ENCODE measurements around the gene OTOS. TPM values are rescaled to one million over a fixed set of nuclear protein-coding genes. Genes with fewer than 3 reads are reported as not detected.

Gene OTOS
- total and polyA plus RNA-seq, 2 donors (not counting 1 experiment from before 2014, with no cell fraction given), result not detected

- WGBS (ENCODE audit: insufficient coverage), result under 1% methylated on average over 79 of the region's 79 CpGs
- peak within 1 kb of the TSS in 1 of 2 donors; percentile 68 for H3K27ac ChIP-seq (ENCODE audit: low read length in 2 of 2)
- ATAC-seq (ENCODE audit: low read depth), result peak; percentile 88
- peaks cover 19% of the 10 kb centered on the region for H4K20me1 ChIP-seq (ENCODE audit: control insufficient read depth, insufficient read depth, low read length, poor library complexity, severe bottlenecking)
- peak within 1 kb of the TSS; percentile 63 to 87 (median 67) for H3K4me3 ChIP-seq (ENCODE audit: control extremely low read depth in 1 of 5, extremely low read depth in 1 of 5, insufficient read depth in 1 of 5, low read depth in 2 of 5, low read length in 4 of 5)
- peak within 1 kb of the TSS; percentile 82 for H3K9ac ChIP-seq (ENCODE audit: low read length)
- Mint-ChIP-seq H3K27me3 (peaks cover 3% of the 10 kb centered on the region), H3K4me3 (peak within 1 kb of the TSS; percentile 93), H3K9me3 (ENCODE audit: insufficient read depth) (no peaks in the 10 kb centered on the region), H3K27ac (peak within 1 kb of the TSS; percentile 84), H3K4me1 (peaks cover 29% of the 10 kb centered on the region)
- POLR2A ChIA-PET, result no interaction called here
- H3K27me3 ChIP-seq (replicated peaks in 1 of 4; ENCODE audit: control extremely low read depth in 1 of 4, control insufficient read depth in 3 of 4, insufficient read depth in 4 of 4, low read length in 3 of 4), result no peaks in the 10 kb centered on the region
- H3K9me3 ChIP-seq (ENCODE audit: control extremely low read depth in 1 of 3, control insufficient read depth in 2 of 3, insufficient read depth in 1 of 3, low read length in 2 of 3), result no peaks in the 10 kb centered on the region
- peak within 1 kb of the TSS; percentile 99 for H2AFZ ChIP-seq (ENCODE audit: insufficient read depth, low read depth, low read length, poor library complexity, severe bottlenecking)
- TF ChIP-seq CTCF (IDR thresholded peaks at IDR 0.05) (no peak), EZH2 (IDR thresholded peaks at IDR 0.05; ENCODE audit: borderline replicate concordance, insufficient read depth, low read depth, low read length, poor library complexity, severe bottlenecking) (no peak)
- CTCF ChIA-PET, result no interaction called here
- DNase-seq, result peak; percentile 89
- peaks cover 0 to 23% of the 10 kb centered on the region in 2 experiments for H3K36me3 ChIP-seq (replicated peaks in 1 of 2; ENCODE audit: control extremely low read depth in 1 of 2, control insufficient read depth in 1 of 2, extremely low read depth in 1 of 2, insufficient read depth in 2 of 2, low read length in 1 of 2)
- peak within 1 kb of the TSS; percentile 94 for H3K4me2 ChIP-seq (replicated peaks; ENCODE audit: low read depth, low read length, poor library complexity, severe bottlenecking)
- H3K79me2 ChIP-seq (ENCODE audit: control insufficient read depth, insufficient read depth, low read length), result peaks cover 34% of the 10 kb centered on the region
- intact Hi-C loops (cut with micrococcal nuclease), result loop anchor here (2.0 to 5.0 kb wide), 3 partner anchors 301 to 734 kb away; partner anchors contain the start of genes CAPN10, GPC1 and HDAC4
- H3K4me1 ChIP-seq (ENCODE audit: control insufficient read depth in 2 of 2, insufficient read depth in 2 of 2, low read length in 2 of 2), result peaks cover 12 to 22% of the 10 kb centered on the region in 2 donors
Observed at GRCh38 chr2:240136013-240136670, 4.3 kb downstream of the OTOS start, which contains the start of gene COPS9. TSS of gene COPS9 (minus strand) at chr2:240136305. CDS start at chr2:240136284, 21 bp downstream.

GRCh38 chr2:240135706-240136012 lies 4.8 kb downstream of the OTOS start:
- peak overlapping the region; percentile 63 to 87 (median 67) for H3K4me3 ChIP-seq (ENCODE audit: control extremely low read depth in 1 of 5, extremely low read depth in 1 of 5, insufficient read depth in 1 of 5, low read depth in 2 of 5, low read length in 4 of 5)
- peak overlapping the region; percentile 94 for H3K4me2 ChIP-seq (replicated peaks; ENCODE audit: low read depth, low read length, poor library complexity, severe bottlenecking)
- Mint-ChIP-seq H3K9me3 (ENCODE audit: insufficient read depth) (no peaks in the 10 kb centered on the region), H3K4me3 (peak overlapping the region; percentile 93), H3K4me1 (peaks cover 29% of the 10 kb centered on the region), H3K27me3 (peaks cover 3% of the 10 kb centered on the region), H3K27ac (peak overlapping the region; percentile 68)
- intact Hi-C loops (cut with micrococcal nuclease), result loop anchor here (2.0 to 5.0 kb wide), 3 partner anchors 302 to 733 kb away; partner anchors contain the start of genes CAPN10, GPC1 and HDAC4
- no peaks in the 10 kb centered on the region for H3K27me3 ChIP-seq (replicated peaks in 1 of 4; ENCODE audit: control extremely low read depth in 1 of 4, control insufficient read depth in 3 of 4, insufficient read depth in 4 of 4, low read length in 3 of 4)
- POLR2A ChIA-PET, result interaction anchor here (0.6 kb wide), 1 partner anchor 110 kb away, joined by 6 read pairs; no protein-coding TSS in a partner anchor
- peaks cover 34% of the 10 kb centered on the region for H3K79me2 ChIP-seq (ENCODE audit: control insufficient read depth, insufficient read depth, low read length)
- peaks cover 19% of the 10 kb centered on the region for H4K20me1 ChIP-seq (ENCODE audit: control insufficient read depth, insufficient read depth, low read length, poor library complexity, severe bottlenecking)
- H3K36me3 ChIP-seq (replicated peaks in 1 of 2; ENCODE audit: control extremely low read depth in 1 of 2, control insufficient read depth in 1 of 2, extremely low read depth in 1 of 2, insufficient read depth in 2 of 2, low read length in 1 of 2), result peaks cover 0 to 27% of the 10 kb centered on the region in 2 experiments
- H2AFZ ChIP-seq (ENCODE audit: insufficient read depth, low read depth, low read length, poor library complexity, severe bottlenecking), result peak overlapping the region; percentile 99
- TF ChIP-seq EZH2 (IDR thresholded peaks at IDR 0.05; ENCODE audit: borderline replicate concordance, insufficient read depth, low read depth, low read length, poor library complexity, severe bottlenecking) (no peak), CTCF (IDR thresholded peaks at IDR 0.05) (no peak)
- CTCF ChIA-PET, result interaction anchor here (0.9 to 1.6 kb wide), 2 partner anchors 8 to 70 kb away, joined by 3 to 6 read pairs; no protein-coding TSS in a partner anchor
- peak overlapping the region; percentile 82 for H3K9ac ChIP-seq (ENCODE audit: low read length)
- DNase-seq (no peak), ATAC-seq (ENCODE audit: low read depth) (no peak)
- H3K4me1 ChIP-seq (ENCODE audit: control insufficient read depth in 2 of 2, insufficient read depth in 2 of 2, low read length in 2 of 2), result peaks cover 12 to 22% of the 10 kb centered on the region in 2 donors
- H3K27ac ChIP-seq (ENCODE audit: low read length in 2 of 2), result peak overlapping the region in 1 of 2 donors; percentile 68
- WGBS (ENCODE audit: insufficient coverage), result 1% methylated on average over 17 of the region's 17 CpGs
- H3K9me3 ChIP-seq (ENCODE audit: control extremely low read depth in 1 of 3, control insufficient read depth in 2 of 3, insufficient read depth in 1 of 3, low read length in 2 of 3), result no peaks in the 10 kb centered on the region
